HG03025 (cell line): ENCODE measurements around the gene PARP8.
"Not testable (repeated sequence)": the region's sequence is repeated elsewhere in the genome, so short reads cannot be mapped to it uniquely, and the experiment has no call there.

Experiments used
- ATAC-seq: cut with Tn5 transposase; IDR thresholded peaks from one replicate; pipeline ENCODE4 v1.9.1; 2021; ENCODE audit warnings: mild to moderate bottlenecking, moderate library complexity; ENCODE audit not compliant: unreplicated experiment, low FRiP score

Gene PARP8

DNA sequence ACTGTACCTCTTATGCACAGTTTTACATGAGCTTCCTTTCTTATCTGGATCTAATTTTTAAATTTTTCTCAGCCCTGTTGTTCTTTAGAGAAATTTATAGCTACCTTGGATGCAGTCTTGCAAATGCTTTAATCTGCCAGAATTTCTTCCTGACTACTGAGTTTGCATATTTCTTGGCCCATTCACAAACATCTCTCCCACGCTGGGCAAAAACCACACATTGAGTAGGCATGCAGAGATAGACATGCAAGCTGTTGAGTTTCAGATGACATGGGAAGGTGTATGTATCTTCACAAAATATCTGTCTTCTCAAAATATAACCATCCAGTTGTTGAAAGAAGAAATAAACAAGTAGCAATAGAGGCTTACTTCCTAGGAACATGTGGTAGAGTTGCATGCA is 101.2 kb downstream of the PARP8 start:
- no peak for ATAC-seq

DNA sequence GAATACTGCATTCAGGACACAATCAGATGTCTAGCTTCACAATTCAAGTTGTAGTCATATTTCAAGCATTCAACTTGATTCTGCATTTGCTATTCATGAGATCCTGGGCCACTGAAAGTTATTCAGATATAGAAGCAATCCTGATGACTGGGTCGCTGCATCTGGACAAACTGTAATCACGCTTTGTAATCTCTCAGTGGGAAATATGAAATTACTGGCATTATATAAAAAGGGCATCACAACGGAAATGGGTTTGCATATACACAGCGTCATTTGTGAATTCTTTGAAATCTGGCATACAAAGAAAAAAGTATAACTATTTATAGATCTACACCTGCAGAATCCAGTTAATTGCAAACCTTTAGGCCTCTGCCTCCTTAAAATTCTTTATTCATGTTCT is 102.2 kb downstream of the PARP8 start:
- ATAC-seq: no peak

DNA sequence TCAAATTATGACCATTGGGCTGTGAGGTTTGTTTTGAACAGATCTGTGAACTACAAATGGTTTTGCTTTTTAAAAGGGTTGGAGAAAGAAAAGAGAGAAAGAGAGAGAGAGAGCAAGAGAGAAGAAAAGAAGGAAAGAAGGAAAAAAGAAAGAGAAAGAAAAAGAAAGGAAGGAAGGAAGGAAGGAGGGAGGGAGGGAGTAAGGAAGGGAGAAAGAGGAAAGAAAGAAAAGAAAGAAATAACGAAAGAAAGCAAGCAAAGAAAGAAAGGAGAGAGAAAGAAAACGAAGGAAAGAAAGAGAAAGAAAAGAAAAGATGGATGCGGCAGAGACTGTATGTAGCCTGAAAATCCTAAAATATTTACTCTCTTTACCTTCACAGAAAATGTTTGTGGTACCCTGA is 104.0 kb downstream of the PARP8 start:
- no peak for ATAC-seq

DNA sequence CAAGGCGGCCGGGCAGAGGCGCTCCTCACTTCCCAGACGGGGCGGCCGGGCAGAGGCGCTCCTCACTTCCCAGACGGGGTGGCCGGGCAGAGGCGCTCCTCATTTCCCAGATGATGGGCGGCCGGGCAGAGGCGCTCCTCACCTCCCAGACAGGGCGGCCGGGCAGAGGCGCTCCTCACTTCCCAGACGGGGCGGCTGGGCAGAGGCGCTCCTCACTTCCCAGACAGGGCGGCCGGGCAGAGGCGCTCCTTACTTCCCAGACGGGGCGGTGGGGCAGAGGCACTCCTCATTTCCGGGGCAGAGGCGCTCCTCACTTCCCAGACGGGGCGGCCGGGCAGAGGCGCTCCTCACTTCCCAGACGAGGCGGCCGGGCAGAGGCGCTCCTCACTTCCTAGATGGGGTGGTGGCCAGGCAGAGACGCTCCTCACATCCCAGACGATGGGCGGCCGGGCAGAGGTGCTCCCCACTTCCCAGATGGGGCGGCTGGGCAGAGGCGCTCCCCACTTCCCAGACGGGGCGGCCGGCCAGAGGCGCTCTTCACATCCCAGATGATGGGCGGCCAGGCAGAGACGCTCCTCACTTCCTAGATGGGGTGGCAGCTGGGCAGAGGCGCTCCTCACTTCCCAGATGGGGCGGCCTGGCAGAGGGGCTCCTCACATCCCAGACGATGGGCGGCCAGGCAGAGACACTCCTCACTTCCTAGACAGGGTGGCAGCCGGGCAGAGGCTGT is 108.2 kb downstream of the PARP8 start:
- ATAC-seq: not testable (repeated sequence)

DNA sequence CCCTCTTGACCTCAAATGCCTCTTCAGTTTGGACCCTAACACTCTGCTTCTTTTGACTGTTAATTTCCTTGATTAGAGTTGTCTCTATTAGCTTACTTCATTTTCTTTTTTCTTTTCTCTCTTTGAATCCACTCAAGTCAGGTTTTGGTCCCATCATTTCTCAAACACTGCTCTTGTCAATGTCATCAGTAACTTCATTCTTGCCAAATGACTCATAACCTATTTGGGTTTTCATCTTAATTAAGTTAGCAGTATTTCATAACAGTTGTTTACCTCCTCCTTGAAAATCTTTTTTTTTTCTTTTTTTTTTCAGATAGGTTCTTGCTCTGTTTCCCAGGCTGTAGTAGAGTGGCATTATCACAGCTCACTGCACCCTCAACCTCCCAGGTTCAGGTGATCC is 119.6 kb downstream of the PARP8 start:
- no peak for ATAC-seq

DNA sequence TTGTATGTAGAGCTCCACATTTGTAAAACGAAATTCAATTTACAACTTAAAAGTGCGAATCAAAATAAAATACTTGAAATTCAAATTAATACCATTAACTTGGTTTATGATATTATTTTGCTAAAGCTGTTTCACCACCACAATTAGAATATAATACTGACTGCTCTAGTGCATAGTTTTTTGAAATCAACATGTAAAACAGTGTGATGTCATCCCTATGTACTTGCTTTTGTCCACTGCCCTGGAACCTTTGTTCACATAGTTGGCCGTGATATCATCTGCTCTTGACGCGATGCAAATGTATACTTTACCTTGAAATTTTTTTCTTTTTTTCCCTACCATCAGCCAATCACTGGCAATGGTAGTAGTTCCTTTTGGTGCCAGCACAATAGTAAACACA is 125.4 kb downstream of the PARP8 start:
- no peak for ATAC-seq

DNA sequence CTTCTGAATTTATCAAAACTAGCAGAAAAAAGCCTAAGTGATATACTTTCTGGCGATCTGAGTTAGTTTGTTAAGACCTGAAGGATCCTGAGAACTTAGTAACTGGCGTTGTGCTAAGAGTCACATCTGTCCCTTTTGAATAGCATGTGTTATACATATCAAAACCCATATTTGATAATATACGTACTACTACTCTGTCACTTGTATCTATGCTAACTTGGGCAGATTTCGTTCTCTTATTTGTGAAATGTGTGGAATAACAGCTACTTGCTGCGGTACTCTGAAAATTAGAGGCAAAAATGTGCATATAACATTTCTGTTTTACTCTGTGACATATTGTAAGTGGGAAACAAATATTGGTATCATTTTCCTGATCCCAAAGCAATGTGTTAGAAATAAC is 126.4 kb downstream of the PARP8 start:
- ATAC-seq: no peak

DNA sequence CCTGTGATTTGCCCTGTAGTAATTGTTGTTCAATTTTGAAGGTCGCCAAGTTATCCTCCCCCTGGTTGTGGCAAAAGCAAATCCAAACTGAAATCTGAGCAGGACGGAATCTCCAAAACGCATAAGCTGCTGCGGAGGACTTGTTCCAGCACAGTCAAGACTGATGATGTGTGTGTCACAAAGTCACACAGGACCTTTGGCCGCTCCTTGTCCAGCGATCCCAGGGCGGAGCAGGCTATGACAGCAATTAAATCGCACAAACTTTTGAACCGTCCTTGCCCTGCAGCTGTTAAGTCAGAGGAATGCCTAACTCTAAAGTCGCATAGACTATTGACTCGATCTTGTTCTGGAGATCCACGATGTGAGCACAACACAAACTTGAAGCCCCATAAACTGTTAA is 128.4 kb downstream of the PARP8 start:
- no peak for ATAC-seq

DNA sequence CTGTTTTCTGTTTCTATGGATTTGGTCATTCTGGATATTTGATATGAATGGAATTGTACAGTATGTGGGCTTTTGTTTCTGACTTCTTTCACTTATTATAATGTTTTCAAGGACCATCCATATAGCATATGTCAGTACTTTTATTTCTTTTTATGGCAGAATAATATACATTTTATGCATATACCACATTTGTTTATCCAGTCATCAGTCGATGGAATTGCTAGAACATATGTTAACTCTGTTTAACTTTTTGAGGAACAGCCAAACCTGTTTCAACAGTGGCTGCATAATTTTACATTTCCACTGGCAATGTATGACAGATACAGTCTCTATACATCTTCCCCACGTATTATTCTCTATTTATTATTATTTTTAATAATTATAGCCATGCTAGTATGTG is 131.6 kb downstream of the PARP8 start:
- ATAC-seq: no peak

DNA sequence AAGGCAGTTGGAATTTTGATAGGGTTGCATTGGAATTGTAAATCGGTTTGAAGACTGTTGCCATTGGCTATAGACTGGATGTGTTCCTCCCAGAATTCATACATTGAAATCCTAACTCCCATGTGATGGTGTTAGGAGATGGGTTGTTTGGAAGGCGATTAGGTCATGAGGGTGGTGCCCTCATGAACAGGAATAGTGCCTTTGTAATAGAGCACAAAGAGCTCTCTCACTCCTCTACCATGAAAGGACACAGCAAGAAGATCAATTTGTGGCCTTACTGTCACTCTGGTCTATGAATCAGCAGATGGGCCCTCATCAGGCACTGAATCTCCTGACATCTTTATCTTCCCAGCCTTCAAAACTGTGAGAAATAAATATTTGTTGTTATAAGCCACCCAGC is 133.2 kb downstream of the PARP8 start:
- no peak for ATAC-seq

DNA sequence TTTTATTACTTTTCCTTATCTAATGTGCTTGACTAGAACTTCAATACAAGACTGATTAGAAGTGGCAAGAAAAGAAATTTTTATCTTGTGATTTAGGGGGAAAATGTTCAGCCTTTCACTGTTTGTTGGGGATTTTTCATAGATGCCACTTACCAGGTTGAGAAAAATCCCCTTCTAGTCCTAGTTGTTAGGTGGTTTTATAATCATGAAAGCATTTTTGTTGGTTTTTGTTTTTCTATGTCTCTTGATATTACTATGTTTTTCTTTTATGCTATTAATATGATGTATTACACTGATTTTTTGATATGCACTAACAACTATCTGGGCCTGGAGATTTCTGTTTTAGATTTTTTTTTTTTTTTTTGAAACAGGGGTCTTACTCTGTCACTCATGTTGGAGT is 134.0 kb downstream of the PARP8 start:
- ATAC-seq: no peak

DNA sequence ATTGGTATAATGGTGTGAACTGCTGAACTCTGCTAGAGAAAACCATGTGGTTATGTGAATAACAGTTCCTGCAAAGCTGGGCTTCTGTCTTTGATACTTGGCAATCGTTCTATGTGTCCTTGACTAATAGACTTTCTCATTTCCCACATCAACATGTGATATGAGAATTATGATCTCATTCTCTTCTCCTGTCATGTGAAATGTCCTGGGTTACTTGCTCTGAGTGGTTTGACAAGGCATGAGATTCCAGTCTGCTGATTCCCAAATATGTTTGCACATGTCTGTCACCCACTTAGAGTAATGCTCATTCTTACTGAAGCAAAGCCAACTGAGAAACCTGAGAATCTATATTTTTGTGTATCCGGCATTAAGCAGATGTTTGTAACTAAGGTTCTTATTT is 141.2 kb downstream of the PARP8 start:
- no peak for ATAC-seq

DNA sequence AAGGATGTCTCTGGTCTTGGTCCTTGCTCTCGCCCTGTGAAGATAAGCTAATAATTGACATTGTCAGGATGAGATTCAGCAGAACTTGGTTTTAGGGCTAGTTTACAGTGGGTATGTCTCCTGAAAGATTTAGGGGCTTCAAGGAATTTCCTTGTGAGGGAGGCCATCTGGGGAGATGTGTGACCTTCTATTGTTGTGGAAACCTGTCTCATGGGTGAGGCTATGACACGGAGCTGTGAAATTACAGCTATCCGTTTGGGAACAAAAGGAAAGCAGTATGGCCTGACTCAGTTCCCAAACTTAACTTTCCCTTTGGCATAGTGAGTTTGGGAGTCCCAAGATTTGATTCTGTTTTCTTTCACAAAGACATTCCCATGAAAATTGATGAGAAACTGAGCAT is 142.0 kb downstream of the PARP8 start:
- ATAC-seq: no peak

DNA sequence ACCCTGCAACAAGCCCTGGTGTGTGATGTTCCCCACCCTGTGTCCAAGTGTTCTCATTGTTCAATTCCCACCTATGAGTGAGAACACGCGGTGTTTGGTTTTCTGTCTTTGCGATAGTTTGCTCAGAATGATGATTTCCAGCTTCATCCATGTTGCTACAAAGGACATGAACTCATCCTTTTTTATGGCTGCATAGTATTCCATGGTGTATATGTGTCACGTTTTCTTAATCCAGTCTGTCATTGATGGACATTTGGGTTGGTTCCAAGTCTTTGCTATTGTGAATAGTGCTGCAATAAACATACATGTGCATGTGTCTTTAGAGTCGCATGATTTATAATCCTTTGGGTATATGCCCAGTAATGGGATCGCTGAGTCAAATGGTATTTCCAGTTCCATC is 145.3 kb downstream of the PARP8 start:
- ATAC-seq: not testable (repeated sequence)

DNA sequence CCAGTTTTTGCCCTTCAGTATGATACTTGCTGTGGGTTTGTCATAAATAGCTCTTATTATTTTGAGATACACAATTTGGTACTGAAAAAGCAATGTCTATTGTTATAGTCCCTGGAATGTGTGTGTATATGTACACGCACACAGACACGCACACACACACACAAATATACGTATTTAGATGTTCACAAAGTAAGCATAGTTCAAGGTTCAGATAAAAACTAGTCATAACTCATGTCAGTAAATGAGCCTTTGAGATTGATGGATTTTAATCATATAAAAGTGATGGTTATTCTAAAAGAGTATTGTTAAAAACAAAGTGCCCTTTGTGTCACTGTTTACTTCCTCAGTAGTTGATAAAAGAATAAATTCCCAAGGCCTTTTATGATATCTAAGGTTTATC is 147.3 kb downstream of the PARP8 start:
- ATAC-seq: no peak

DNA sequence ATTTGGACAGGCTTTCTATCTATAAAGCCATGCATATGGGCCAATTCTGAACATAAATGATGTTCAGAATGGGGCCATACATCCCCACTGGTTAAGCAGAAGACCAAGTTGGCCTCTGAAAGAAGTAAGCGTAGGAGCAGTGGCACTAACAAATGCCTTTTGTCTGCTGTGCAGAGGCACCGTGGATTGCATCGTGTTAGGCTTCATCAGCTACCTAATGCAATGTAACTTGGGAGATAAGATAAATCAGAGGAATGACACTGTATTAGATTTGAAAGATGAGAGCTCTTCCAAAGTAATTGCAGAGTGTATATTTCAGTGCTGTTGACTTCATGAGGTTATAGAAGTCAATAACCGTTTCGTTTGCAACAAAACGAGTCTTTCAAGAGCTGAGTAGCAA is 148.1 kb downstream of the PARP8 start:
- no peak for ATAC-seq

DNA sequence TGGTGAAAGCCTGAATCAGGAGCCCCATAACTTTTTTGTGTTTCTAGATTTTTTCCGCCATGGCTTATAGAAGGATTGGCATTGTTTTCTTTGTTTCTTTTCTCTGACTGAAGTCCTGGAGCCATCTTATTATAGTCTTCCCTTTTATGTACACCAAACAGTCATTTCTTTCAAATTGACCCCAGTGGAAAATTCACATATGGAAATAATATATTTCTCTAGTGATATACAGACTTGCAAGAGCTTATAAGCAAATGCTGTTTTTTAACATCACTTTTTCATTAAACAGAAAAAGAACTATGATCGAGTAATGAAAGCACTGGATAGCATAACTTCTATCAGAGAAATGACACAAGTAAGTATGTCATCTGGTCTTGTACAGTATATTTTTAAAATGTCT is 155.6 kb downstream of the PARP8 start:
- ATAC-seq: no peak

DNA sequence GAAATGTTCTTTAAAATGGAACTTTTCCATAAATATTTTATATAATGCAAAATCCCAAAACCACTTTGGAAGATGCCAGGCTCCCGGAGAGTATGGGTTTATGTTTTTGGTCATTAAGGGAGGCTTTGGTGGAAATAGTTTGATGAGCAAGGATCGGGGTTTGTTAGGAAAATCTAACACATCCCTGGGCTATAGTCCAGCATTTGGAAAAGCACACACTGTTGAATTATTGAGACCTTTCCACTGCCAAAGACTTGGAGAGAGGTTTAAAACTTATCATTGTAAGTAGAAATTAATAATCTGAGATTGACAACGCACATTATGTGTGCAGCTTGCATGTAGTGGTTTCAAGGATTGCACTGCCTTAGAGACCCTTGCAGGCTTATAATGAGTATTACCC is 156.3 kb downstream of the PARP8 start:
- no peak for ATAC-seq

DNA sequence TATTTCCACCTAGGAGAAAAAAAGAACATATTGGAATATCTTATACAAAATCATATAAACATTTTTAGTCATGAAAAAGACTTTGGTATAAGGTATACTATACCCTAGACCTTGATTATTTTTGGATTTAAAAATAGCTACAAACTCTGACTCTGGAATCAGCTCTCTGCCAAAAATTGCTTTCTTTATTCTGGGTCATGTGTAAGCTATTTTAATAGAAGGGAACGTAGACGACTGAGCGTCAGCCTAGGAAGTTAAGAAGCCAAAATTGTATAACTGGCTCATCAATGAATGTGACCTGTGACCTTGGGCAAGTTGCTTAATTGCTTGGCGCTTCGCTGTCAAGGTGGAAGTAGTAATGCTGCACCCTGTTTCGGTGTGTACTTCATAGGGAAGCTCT is 157.1 kb downstream of the PARP8 start:
- ATAC-seq: no peak

DNA sequence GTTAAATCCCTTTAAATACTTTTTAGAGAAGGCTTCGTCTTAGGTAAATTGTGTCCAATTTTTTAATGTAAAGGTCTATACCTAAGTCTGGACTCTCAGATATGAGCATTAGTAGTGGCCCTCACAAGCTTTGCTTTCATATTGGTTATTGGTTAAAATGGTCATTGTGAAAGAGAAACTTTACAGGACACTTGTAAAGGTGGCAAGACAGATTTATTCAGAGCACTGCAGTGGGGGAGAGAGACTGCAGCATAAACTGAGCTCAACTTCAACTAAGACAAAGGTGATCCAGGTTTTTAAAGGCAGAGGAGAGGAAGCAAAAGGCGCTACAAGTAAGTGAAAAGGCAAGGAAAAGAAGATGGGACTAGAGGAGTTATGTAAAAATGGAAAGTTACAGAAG is 157.7 kb downstream of the PARP8 start:
- ATAC-seq: no peak

DNA sequence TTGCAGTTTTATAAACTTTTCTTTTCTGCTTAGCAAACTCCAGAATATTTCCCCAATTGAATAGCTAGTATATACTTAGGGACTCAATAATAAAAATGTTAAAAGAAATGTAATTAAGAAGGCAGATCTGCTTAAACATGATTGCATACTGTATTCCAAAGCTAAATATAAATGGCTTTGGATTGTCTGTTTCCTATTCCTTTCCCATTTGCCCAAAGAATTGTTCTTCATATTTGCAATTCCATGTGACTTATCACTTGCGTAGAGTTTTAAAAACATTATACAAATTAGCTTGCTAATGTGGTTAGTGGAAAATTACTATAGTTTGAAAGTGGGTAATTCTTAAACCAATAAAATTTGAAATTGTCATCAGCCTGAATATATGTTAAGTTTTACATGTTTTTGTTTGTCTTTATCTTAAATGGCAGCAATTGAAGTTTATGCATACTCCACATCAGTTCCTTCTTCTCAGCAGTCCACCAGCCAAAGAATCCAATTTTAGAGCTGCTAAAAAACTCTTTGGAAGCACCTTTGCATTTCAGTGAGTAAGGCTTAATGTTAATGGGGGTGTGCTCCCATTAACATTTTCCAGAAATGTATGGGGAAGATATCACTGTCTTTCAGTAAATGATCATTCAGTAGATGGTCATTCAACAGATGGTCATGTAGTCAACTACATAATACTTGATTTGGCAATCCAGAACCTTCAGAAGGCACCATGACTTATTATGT is 161.2 kb downstream of the PARP8 start:
- no peak for ATAC-seq

DNA sequence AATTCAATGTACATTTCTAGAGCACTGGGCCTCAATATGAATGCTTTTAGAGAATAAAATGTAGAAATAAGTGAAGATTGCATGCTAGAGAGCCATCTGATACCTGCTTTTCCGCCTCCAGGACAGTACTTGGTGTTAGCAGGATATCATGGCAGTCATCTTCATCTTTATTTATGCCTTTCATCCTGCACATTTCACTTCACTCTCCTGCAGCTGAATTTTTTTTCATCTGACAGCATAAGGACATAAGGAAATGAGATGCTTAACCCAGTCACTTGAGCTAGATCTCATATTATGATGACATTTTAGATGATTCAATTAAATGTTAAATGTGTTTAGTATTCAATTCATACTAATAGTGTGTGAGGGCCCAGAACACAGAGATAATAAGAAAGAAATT is 162.6 kb downstream of the PARP8 start:
- no peak for ATAC-seq
